CD14-positive monocyte (primary cell): ENCODE results near the gene TEAD1. TPM values are rescaled to one million over a fixed set of nuclear protein-coding genes. Genes with fewer than 3 reads are reported as not detected.

Source experiments
- DNase-seq, 3 donors: peaks; one replicate each; pipeline ENCODE4 v3.0.0-alpha.2; 2011 to 2022
- H2AFZ ChIP-seq: 2 replicates; pipeline ENCODE4 v1.6.0; 2012; ENCODE audit warnings: mild to moderate bottlenecking, low read depth, low read length, inconsistent platforms; ENCODE audit not compliant: insufficient read depth, poor library complexity, severe bottlenecking
- H3K27ac ChIP-seq, 2 donors: 1 replicate in 1 of 2; 2 replicates in 1 of 2; pipeline ENCODE4 v1.5.1; 2012 to 2013; ENCODE audit warnings: low read length in 2 of 2, control low read depth in 1 of 2, inconsistent platforms in 1 of 2, low read depth in 1 of 2, mild to moderate bottlenecking in 1 of 2
- H3K27me3 ChIP-seq, 2 donors: one replicate each; pipeline versions ENCODE4 v1.6.0 to v1.6.1; 2011 to 2013; ENCODE audit warnings: low read length in 2 of 2; ENCODE audit not compliant: control insufficient read depth in 2 of 2, insufficient read depth in 2 of 2
- H3K36me3 ChIP-seq, 2 donors: replicated peaks in 1 of 2; 1 replicate in 1 of 2; 2 replicates in 1 of 2; pipeline versions ENCODE4 v1.5.1 to v1.6.1; 2012 to 2013; ENCODE audit warnings: low read length in 2 of 2, control low read depth in 1 of 2, inconsistent platforms in 1 of 2, mild to moderate bottlenecking in 1 of 2; ENCODE audit not compliant: insufficient read depth in 2 of 2, control insufficient read depth in 1 of 2
- H3K4me1 ChIP-seq, 2 donors: 1 replicate in 1 of 2; 2 replicates in 1 of 2; pipeline versions ENCODE4 v1.5.1 to v1.6.1; 2012 to 2013; ENCODE audit warnings: low read length in 2 of 2, control low read depth in 1 of 2, inconsistent platforms in 1 of 2, mild to moderate bottlenecking in 1 of 2, moderate library complexity in 1 of 2; ENCODE audit not compliant: insufficient read depth in 2 of 2, control insufficient read depth in 1 of 2
- H3K4me2 ChIP-seq: replicated peaks from 2 replicates; pipeline ENCODE3; 2012; ENCODE audit warnings: low read length, moderate library complexity, mild to moderate bottlenecking; ENCODE audit not compliant: poor library complexity, severe bottlenecking; ENCODE audit errors: extremely low read depth
- H3K4me3 ChIP-seq, 3 experiments: fragments of 200-600 bp in 1 of 3; sonication (generic) in 1 of 3; replicated peaks in 1 of 3; 1 replicate in 2 of 3; 2 replicates in 1 of 3; pipeline ENCODE4 v1.5.1; 2011 to 2013; ENCODE audit warnings: low read length in 3 of 3, mild to moderate bottlenecking in 3 of 3, control low read depth in 2 of 3, low read depth in 2 of 3, inconsistent platforms in 1 of 3, moderate library complexity in 1 of 3
- H3K79me2 ChIP-seq: 2 replicates; pipeline ENCODE4 v1.6.0; 2012; ENCODE audit warnings: mild to moderate bottlenecking, control low read depth, inconsistent platforms, low read length, moderate library complexity; ENCODE audit not compliant: insufficient read depth
- H3K9ac ChIP-seq: 2 replicates; pipeline ENCODE4 v1.6.0; 2017; ENCODE audit warnings: low read length, mild to moderate bottlenecking; ENCODE audit not compliant: insufficient read depth, poor library complexity, severe bottlenecking
- H3K9me3 ChIP-seq, 2 donors: replicated peaks in 1 of 2; 1 replicate in 1 of 2; 2 replicates in 1 of 2; pipeline versions ENCODE4 v1.5.1 to v1.6.1; 2012 to 2013; ENCODE audit warnings: low read length in 2 of 2, control low read depth in 1 of 2; ENCODE audit not compliant: control insufficient read depth in 1 of 2, insufficient read depth in 1 of 2
- H4K20me1 ChIP-seq: 2 replicates; pipeline ENCODE4 v1.6.0; 2012; ENCODE audit warnings: mild to moderate bottlenecking, low read length, control low read depth, moderate library complexity; ENCODE audit not compliant: insufficient read depth
- H3K27ac Mint-ChIP-seq, 7 donors: one replicate each; pipeline ENCODE4 v1.8.0; 2020; ENCODE audit warnings: mild to moderate bottlenecking in 7 of 7, mixed read lengths in 7 of 7, moderate library complexity in 6 of 7, inconsistent platforms in 2 of 7
- H3K27me3 Mint-ChIP-seq, 3 donors: one replicate each; pipeline ENCODE4 v1.8.0; 2021 to 2022; ENCODE audit warnings: low read depth in 3 of 3, mild to moderate bottlenecking in 3 of 3, mixed read lengths in 3 of 3, moderate library complexity in 3 of 3, inconsistent platforms in 1 of 3
- H3K36me3 Mint-ChIP-seq, 2 donors: one replicate each; pipeline ENCODE4 v1.8.0; 2020; ENCODE audit warnings: mixed read lengths in 2 of 2, inconsistent platforms in 1 of 2, mild to moderate bottlenecking in 1 of 2
- H3K4me1 Mint-ChIP-seq: one replicate; pipeline ENCODE4 v1.8.0; 2020; ENCODE audit warnings: mild to moderate bottlenecking, mixed read lengths
- H3K4me3 Mint-ChIP-seq, 2 donors: one replicate each; pipeline ENCODE4 v1.8.0; 2020; ENCODE audit warnings: mild to moderate bottlenecking in 2 of 2, mixed read lengths in 2 of 2, moderate library complexity in 1 of 2
- H3K9me3 Mint-ChIP-seq, 7 donors: one replicate each; pipeline ENCODE4 v1.8.0; 2020 to 2022; ENCODE audit warnings: mixed read lengths in 7 of 7, mild to moderate bottlenecking in 6 of 7, moderate library complexity in 6 of 7, inconsistent platforms in 2 of 7
- WGBS: methylation state at CpG from one replicate; pipeline ENCODE4 v1.1.5; 2013; ENCODE audit warnings: missing lambda C conversion rate; ENCODE audit not compliant: insufficient coverage; 5-methylcytosine and 5-hydroxymethylcytosine counted together
- intact Hi-C, 2 donors: fragments of 100-400 bp; cut with micrococcal nuclease; formaldehyde crosslinking; loops; one replicate each; pipeline versions ENCODE4 v1.15.0 to v1.15.1; 2023
- polyA plus RNA-seq, 3 donors: library from polyadenylated mRNA; depleted of rRNA in 1 of 3; unstranded in 2 of 3; stranded (reverse) in 1 of 3; fragments of 300-500 nt in 2 of 3; fragments of >200 nt in 1 of 3; fragmentation: Illumina TruSeq in 2 of 3; gene quantifications; 1 replicate in 2 of 3; 2 replicates in 1 of 3; pipeline ENCODE4 v1.2.3, GENCODE V29; 2012 to 2021
- TF ChIP-seq, protein P1 (sequence below): fragments of 200-600 bp; IDR thresholded peaks from one replicate; pipeline ENCODE4 v1.8.0; 2022; ENCODE audit warnings: antibody characterized with exemption, mild to moderate bottlenecking

The TEAD1 gene
- polyA plus RNA-seq, 3 donors: not detected

DNA sequence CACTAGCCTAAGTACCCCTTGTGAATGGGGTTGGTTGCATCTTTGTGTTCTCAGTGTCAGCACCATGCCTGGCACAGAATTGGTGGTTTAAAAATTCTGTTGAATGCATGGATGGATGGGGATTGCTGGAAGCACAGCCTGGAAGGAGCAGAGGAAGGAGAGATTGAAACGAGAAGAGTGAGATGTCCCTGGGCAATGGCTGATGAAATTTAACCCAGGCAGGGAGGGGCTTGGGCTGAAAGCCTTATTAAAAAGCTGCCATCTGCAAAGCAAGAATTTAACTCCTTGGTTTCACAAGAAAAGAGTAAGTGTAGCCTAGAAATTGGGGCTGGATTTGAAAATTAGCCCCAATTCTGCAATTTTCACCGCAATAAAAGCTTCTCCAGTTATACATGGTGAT lies 126.7 kb downstream of the TEAD1 start:
- Mint-ChIP-seq H3K36me3 (no peaks in the 10 kb centered on the region), H3K9me3 (peaks cover 0 to 3% (median 0%) of the 10 kb centered on the region in 7 donors), H3K27me3 (peaks cover 13 to 30% (median 17%) of the 10 kb centered on the region in 3 donors), H3K4me1 (no peaks in the 10 kb centered on the region), H3K27ac (no peak overlapping the region), H3K4me3 (no peak overlapping the region)
- Histone ChIP-seq H3K27me3 (peaks cover 8 to 10% of the 10 kb centered on the region in 2 donors), H3K4me2 (no peak overlapping the region), H3K79me2 (no peaks in the 10 kb centered on the region), H3K36me3 (no peaks in the 10 kb centered on the region), H3K4me1 (no peaks in the 10 kb centered on the region), H3K9me3 (no peaks in the 10 kb centered on the region), H2AFZ (no peak overlapping the region), H3K9ac (no peak overlapping the region), H3K4me3 (no peak overlapping the region), H4K20me1 (no peaks in the 10 kb centered on the region), H3K27ac (no peak overlapping the region)
- intact Hi-C loops: no loop called here
- no peak for DNase-seq
- TF ChIP-seq, protein P1, sequence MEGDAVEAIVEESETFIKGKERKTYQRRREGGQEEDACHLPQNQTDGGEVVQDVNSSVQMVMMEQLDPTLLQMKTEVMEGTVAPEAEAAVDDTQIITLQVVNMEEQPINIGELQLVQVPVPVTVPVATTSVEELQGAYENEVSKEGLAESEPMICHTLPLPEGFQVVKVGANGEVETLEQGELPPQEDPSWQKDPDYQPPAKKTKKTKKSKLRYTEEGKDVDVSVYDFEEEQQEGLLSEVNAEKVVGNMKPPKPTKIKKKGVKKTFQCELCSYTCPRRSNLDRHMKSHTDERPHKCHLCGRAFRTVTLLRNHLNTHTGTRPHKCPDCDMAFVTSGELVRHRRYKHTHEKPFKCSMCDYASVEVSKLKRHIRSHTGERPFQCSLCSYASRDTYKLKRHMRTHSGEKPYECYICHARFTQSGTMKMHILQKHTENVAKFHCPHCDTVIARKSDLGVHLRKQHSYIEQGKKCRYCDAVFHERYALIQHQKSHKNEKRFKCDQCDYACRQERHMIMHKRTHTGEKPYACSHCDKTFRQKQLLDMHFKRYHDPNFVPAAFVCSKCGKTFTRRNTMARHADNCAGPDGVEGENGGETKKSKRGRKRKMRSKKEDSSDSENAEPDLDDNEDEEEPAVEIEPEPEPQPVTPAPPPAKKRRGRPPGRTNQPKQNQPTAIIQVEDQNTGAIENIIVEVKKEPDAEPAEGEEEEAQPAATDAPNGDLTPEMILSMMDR: no peak
- 14% methylated on average over 1 of the region's 2 CpGs for WGBS

DNA sequence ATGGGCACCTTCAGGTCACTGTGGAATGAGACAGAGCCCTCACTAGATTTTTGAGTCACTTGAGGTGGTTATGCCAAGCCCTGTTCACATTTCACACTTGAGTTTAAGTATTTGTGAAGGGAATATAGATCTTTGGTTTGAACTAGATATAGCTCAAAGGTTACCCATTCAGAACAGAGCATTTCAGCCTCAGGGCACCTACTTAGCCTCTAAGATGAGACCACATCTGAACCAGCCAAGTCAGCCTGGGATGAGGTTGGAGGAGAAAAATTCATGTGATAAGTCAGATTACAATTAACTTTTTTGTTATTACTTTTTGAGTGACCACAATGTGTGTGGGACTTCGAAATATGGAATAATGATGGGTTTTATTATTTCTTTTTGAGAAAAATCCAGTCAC lies 127.8 kb downstream of the TEAD1 start:
- Histone ChIP-seq H3K4me2 (no peak overlapping the region), H2AFZ (no peak overlapping the region), H3K4me3 (no peak overlapping the region), H3K9ac (no peak overlapping the region), H3K27ac (no peak overlapping the region), H3K79me2 (no peaks in the 10 kb centered on the region), H3K9me3 (no peaks in the 10 kb centered on the region), H3K4me1 (no peaks in the 10 kb centered on the region), H3K27me3 (peaks cover 8 to 10% of the 10 kb centered on the region in 2 donors), H4K20me1 (no peaks in the 10 kb centered on the region), H3K36me3 (no peaks in the 10 kb centered on the region)
- DNase-seq: no peak
- no CpG with 5 or more reads among the region's 1 CpG for WGBS
- H3K4me1 Mint-ChIP-seq: no peaks in the 10 kb centered on the region
- peaks cover 0 to 3% (median 0%) of the 10 kb centered on the region in 7 donors for H3K9me3 Mint-ChIP-seq
- no peak overlapping the region for H3K27ac Mint-ChIP-seq
- TF ChIP-seq, protein P1: no peak
- intact Hi-C loops: no loop called here
- peaks cover 13 to 30% (median 17%) of the 10 kb centered on the region in 3 donors for H3K27me3 Mint-ChIP-seq
- no peaks in the 10 kb centered on the region for H3K36me3 Mint-ChIP-seq
- no peak overlapping the region for H3K4me3 Mint-ChIP-seq
